ENCODE data around the gene TAF3.

DNA sequence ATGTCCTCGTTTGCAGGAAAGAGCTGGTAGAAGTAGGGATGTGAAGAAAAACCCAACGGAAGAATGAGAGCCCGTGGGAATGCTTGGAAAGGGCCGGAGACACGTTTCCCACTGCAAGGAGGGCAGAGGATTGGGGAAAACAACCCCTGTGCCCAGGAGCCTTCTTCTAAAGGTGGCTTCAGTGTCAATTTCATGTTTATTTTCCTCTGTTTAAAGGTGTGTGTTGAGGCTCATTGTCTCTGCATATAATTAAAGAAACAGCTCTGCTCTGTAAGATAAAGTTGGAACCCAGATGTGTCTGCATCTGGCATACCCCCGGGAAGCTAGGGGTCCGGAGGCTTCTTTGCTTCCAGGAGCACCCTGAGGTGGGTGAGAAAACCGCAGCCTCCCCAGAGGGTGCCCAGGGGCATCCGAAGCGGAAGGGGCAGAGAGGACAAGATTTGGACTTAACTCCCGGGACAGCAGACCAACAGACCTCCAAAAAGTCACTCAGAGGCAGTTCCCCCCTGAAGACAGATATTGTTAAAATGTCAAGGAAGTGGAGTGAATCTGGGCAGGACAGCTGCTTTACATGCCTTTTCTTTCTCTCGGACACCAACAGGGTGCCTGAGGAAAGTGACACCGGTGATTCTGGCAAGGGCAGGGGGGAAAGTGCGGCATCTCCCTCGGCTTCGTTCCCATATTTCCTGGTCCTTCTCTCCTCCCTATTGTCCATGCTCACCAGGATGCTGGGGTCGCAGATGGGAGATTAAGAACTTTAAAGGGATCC lies 227.6 kb downstream of the TAF3 start:
- TF ChIP-seq POLR2AphosphoS5 (IDR thresholded peaks at IDR 0.05; ENCODE audit: low read depth, low read length) (no peak), TAF1 (IDR thresholded peaks at IDR 0.05; ENCODE audit: low read depth, low read length) (no peak), POU2F2 (IDR thresholded peaks at IDR 0.05; ENCODE audit: low read depth, low read length) (no peak), POLR2A (IDR thresholded peaks at IDR 0.05; ENCODE audit: low read depth, low read length) (no peak)
